IMR-90 (cell line): ENCODE data around the gene GCLC.
A peak's percentile ranks its signal among the peaks of the same experiment; 100 is the strongest.

Experiments
- BHLHE40 ChIP-seq: fragments of 150-350 bp; IDR thresholded peaks from 2 replicates; pipeline ENCODE4 v1.6.1; 2016; ENCODE audit warnings: mild to moderate bottlenecking, low read depth, low read length
- CHD1 ChIP-seq: IDR thresholded peaks from 2 replicates; pipeline ENCODE4 v1.6.1; 2012; ENCODE audit warnings: low read depth, low read length, improper control_type of control experiment
- CTCF ChIP-seq: conservative IDR thresholded peaks from 2 replicates; pipeline ENCODE4 v1.5.1; 2012; ENCODE audit warnings: mild to moderate bottlenecking, low read depth, low read length, improper control_type of control experiment
- ELK1 ChIP-seq: fragments of 150-350 bp; IDR thresholded peaks from 2 replicates; pipeline ENCODE4 v1.6.1; 2016; ENCODE audit warnings: low read depth, mild to moderate bottlenecking, low read length, moderate library complexity, borderline replicate concordance
- FOS ChIP-seq: fragments of 150-350 bp; IDR thresholded peaks from 2 replicates; pipeline ENCODE4 v1.6.1; 2016; ENCODE audit warnings: low read depth, low read length
- MAZ ChIP-seq: IDR thresholded peaks from 2 replicates; pipeline ENCODE4 v1.6.1; 2012; ENCODE audit warnings: low read depth, mild to moderate bottlenecking, low read length, improper control_type of control experiment, moderate library complexity, borderline replicate concordance
- MXI1 ChIP-seq: IDR thresholded peaks from 2 replicates; pipeline ENCODE4 v1.6.1; 2012; ENCODE audit warnings: low read depth, mild to moderate bottlenecking, low read length, moderate library complexity, borderline replicate concordance
- POLR2A ChIP-seq: IDR thresholded peaks from 2 replicates; pipeline ENCODE4 v1.6.1; 2012; ENCODE audit warnings: mild to moderate bottlenecking, low read depth, low read length
- RAD21 ChIP-seq: IDR thresholded peaks from 2 replicates; pipeline ENCODE4 v1.6.1; 2012; ENCODE audit warnings: low read length, improper control_type of control experiment
- RFX5 ChIP-seq: IDR thresholded peaks from 2 replicates; pipeline ENCODE4 v1.8.0; 2012; ENCODE audit warnings: low read depth, mild to moderate bottlenecking, low read length, moderate library complexity
- SMC3 ChIP-seq: fragments of 150-350 bp; IDR thresholded peaks from 2 replicates; pipeline ENCODE4 v1.6.1; 2016; ENCODE audit warnings: low read depth, mild to moderate bottlenecking, antibody characterized with exemption, low read length, moderate library complexity
- USF2 ChIP-seq: fragments of 150-350 bp; IDR thresholded peaks from 2 replicates; pipeline ENCODE4 v1.6.1; 2017; ENCODE audit warnings: mild to moderate bottlenecking, antibody characterized with exemption, low read length, low read depth

- TF ChIP-seq CTCF (peak; percentile 49), POLR2A (no peak), USF2 (no peak), RAD21 (peak; percentile 61), RFX5 (no peak), SMC3 (peak; percentile 53), ELK1 (no peak), FOS (no peak), BHLHE40 (no peak), MAZ (no peak), MXI1 (no peak), CHD1 (no peak)
These were observed 31.4 kb downstream of the GCLC start for GRCh38 chr6:53513519-53513966.
